A549 (cell line): ENCODE data around the gene LTA4H. TPM values are rescaled to one million over a fixed set of nuclear protein-coding genes. Genes with fewer than 3 reads are reported as not detected.

Experiments used
- ATAC-seq, 2 experiments: fragments of 200-7000 bp in 1 of 2; fragments of >200 bp in 1 of 2; cut with Nextera tagmentation in 1 of 2; cut with Tn5 transposase in 1 of 2; 3 replicates each; pipeline versions ENCODE4 v1.8.0 to v1.9.1; 2018 to 2020; ENCODE audit warnings: mild to moderate bottlenecking in 1 of 2, moderate library complexity in 1 of 2
- CTCF ChIA-PET: fragments of 300-600 bp; sonication (Branson Sonifier 250); formaldehyde crosslinking; extraction: SDS; loops from one replicate; lab custom pipeline; 2021; ENCODE audit warnings: antibody characterized with exemption, inconsistent platforms; lab: Yijun Ruan, JAX
- POLR2A ChIA-PET: fragments of 350-600 bp; formaldehyde crosslinking; extraction: SDS; loops from one replicate; lab custom pipeline; 2021; ENCODE audit warnings: antibody characterized with exemption, inconsistent platforms; lab: Yijun Ruan, JAX
- DNase-seq, 2 experiments: peaks; one replicate each; pipeline versions ENCODE4 v3.0.0 to v3.0.0-alpha.2; 2011 to 2016; ENCODE audit warnings: low read depth in 1 of 2, low spot score in 1 of 2
- FAIRE-seq: peaks from 2 replicates; lab custom pipeline; 2011; peaks lifted over from hg19 to GRCh38; lab: Jason Lieb, UNC
- H3K27ac ChIP-seq, 2 experiments: fragments of >200 bp; sonication (Bioruptor Twin); formaldehyde crosslinking; 3 replicates each; pipeline ENCODE4 v1.5.1; 2016 to 2017
- H3K4me1 ChIP-seq: fragments of >200 bp; sonication (Bioruptor Twin); formaldehyde crosslinking; 3 replicates; pipeline ENCODE4 v1.6.1; 2016
- H3K4me2 ChIP-seq: fragments of >200 bp; sonication (Bioruptor Twin); formaldehyde crosslinking; 3 replicates; pipeline ENCODE4 v1.6.1; 2016
- H3K4me3 ChIP-seq: fragments of >200 bp; sonication (Bioruptor Twin); formaldehyde crosslinking; 3 replicates; pipeline ENCODE4 v1.5.1; 2016
- H3K9me3 ChIP-seq: fragments of >200 bp; sonication (Bioruptor Twin); formaldehyde crosslinking; 3 replicates; pipeline ENCODE4 v1.6.1; 2016
- CBX8 ChIP-seq: fragments of 200-600 bp; sonication (generic); IDR thresholded peaks from 2 replicates; pipeline ENCODE4 v1.6.1; 2016
- EHF ChIP-seq: fragments of 250-450 bp; sonication (Bioruptor Pico); IDR thresholded peaks from 2 replicates; pipeline ENCODE4 v1.5.0; 2020; ENCODE audit warnings: mild to moderate bottlenecking
- ELK1 ChIP-seq: fragments of 150-350 bp; IDR thresholded peaks from 2 replicates; pipeline ENCODE4 v1.6.1; 2014; ENCODE audit warnings: low read depth, mild to moderate bottlenecking, low read length
- FOSB ChIP-seq: fragments of 250-450 bp; sonication (Bioruptor Pico); IDR thresholded peaks from 2 replicates; pipeline ENCODE4 v1.5.0; 2020; ENCODE audit warnings: mild to moderate bottlenecking, moderate library complexity
- FOSL2 ChIP-seq, 2 experiments: fragments of 450-650 bp in 1 of 2; fragments of >200 bp in 1 of 2; sonication (Bioruptor Twin) in 1 of 2; formaldehyde crosslinking; IDR thresholded peaks; 2 replicates each; pipeline versions ENCODE4 v1.5.0 to v1.6.1; 2016 to 2020; ENCODE audit warnings: mild to moderate bottlenecking in 1 of 2, moderate library complexity in 1 of 2
- GATA3 ChIP-seq: IDR thresholded peaks from 2 replicates; pipeline ENCODE4 v1.6.1; 2012; ENCODE audit warnings: borderline replicate concordance
- HDAC2 ChIP-seq: fragments of 200-600 bp; sonication (generic); IDR thresholded peaks from 2 replicates; pipeline ENCODE4 v1.6.1; 2016
- HES2 ChIP-seq: fragments of >200 bp; sonication (Bioruptor Twin); formaldehyde crosslinking; IDR thresholded peaks from 2 replicates; pipeline ENCODE4 v1.6.1; 2016
- HMGXB4 ChIP-seq: fragments of 250-450 bp; sonication (Bioruptor Pico); IDR thresholded peaks from 2 replicates; pipeline ENCODE4 v1.5.0; 2021; ENCODE audit warnings: mild to moderate bottlenecking, moderate library complexity, borderline replicate concordance
- HOXB5 ChIP-seq: fragments of 250-450 bp; sonication (Bioruptor Pico); IDR thresholded peaks from 2 replicates; pipeline ENCODE4 v1.5.0; 2020; ENCODE audit warnings: mild to moderate bottlenecking, moderate library complexity
- KDM1A ChIP-seq: fragments of 200-600 bp; sonication (generic); IDR thresholded peaks from 2 replicates; pipeline ENCODE4 v1.6.1; 2016; ENCODE audit warnings: low read depth, mild to moderate bottlenecking
- MAX ChIP-seq: IDR thresholded peaks from 2 replicates; pipeline ENCODE4 v1.6.1; 2012
- MYC ChIP-seq: IDR thresholded peaks from 2 replicates; pipeline ENCODE4 v1.6.1; 2012; ENCODE audit warnings: mild to moderate bottlenecking, inconsistent platforms, low read length, improper control_type of control experiment, borderline replicate concordance
- NFE2L2 ChIP-seq: fragments of 150-350 bp; conservative IDR thresholded peaks from 2 replicates; pipeline ENCODE4 v1.6.1; 2014; ENCODE audit warnings: low read length
- NR3C1 ChIP-seq: fragments of >200 bp; sonication (Bioruptor Twin); formaldehyde crosslinking; IDR thresholded peaks from 3 replicates; pipeline ENCODE4 v1.6.1; 2017
- PHF8 ChIP-seq: fragments of 200-600 bp; sonication (generic); IDR thresholded peaks from 2 replicates; pipeline ENCODE4 v1.6.1; 2016; ENCODE audit warnings: low read depth, mild to moderate bottlenecking, antibody characterized with exemption, moderate library complexity, borderline replicate concordance
- RAD21 ChIP-seq, 2 experiments: fragments of >200 bp in 1 of 2; sonication (Bioruptor Twin) in 1 of 2; formaldehyde crosslinking in 1 of 2; IDR thresholded peaks in 1 of 2; conservative IDR thresholded peaks in 1 of 2; 2 replicates in 1 of 2; 3 replicates in 1 of 2; pipeline ENCODE4 v1.6.1; 2012 to 2018; ENCODE audit warnings: inconsistent platforms in 1 of 2
- RARB ChIP-seq: fragments of 250-450 bp; sonication (Bioruptor Pico); IDR thresholded peaks from 2 replicates; pipeline ENCODE4 v1.8.0; 2021; ENCODE audit warnings: mild to moderate bottlenecking, moderate library complexity
- RNF2 ChIP-seq: fragments of 200-600 bp; sonication (generic); IDR thresholded peaks from 2 replicates; pipeline ENCODE4 v1.6.1; 2016; ENCODE audit warnings: low read depth, mild to moderate bottlenecking, antibody characterized with exemption, moderate library complexity, borderline replicate concordance
- SMC3 ChIP-seq: fragments of >200 bp; sonication (Bioruptor Twin); formaldehyde crosslinking; IDR thresholded peaks from 3 replicates; pipeline ENCODE4 v1.6.1; 2018; ENCODE audit warnings: inconsistent platforms
- TFCP2L1 ChIP-seq: fragments of 250-450 bp; sonication (Bioruptor Pico); IDR thresholded peaks from 2 replicates; pipeline ENCODE4 v1.5.0; 2021; ENCODE audit warnings: mild to moderate bottlenecking
- ZFP36 ChIP-seq: fragments of 450-650 bp; IDR thresholded peaks from 2 replicates; pipeline ENCODE4 v1.6.1; 2014; ENCODE audit warnings: borderline replicate concordance; ENCODE audit not compliant: partially characterized antibody
- ZNF302 ChIP-seq: fragments of 250-450 bp; sonication (Bioruptor Pico); IDR thresholded peaks from 2 replicates; pipeline ENCODE4 v1.9.0; 2021; ENCODE audit warnings: inconsistent platforms, mild to moderate bottlenecking, moderate library complexity
- ZSCAN20 ChIP-seq: fragments of 250-450 bp; sonication (Bioruptor Pico); IDR thresholded peaks from 2 replicates; pipeline ENCODE4 v1.8.0; 2022; ENCODE audit warnings: mild to moderate bottlenecking, moderate library complexity
- WGBS: methylation state at CpG from one replicate; pipeline ENCODE4 v1.1.6; 2017; ENCODE audit errors: missing lambda C conversion rate; 5-methylcytosine and 5-hydroxymethylcytosine counted together
- polyA plus RNA-seq, 4 experiments: library from polyadenylated mRNA; depleted of rRNA in 3 of 4; stranded (reverse); fragments of >200 nt; fragmentation: RNase III in 1 of 4; extraction: RNeasy Plus Mini Kit Qiagen cat#74134 plus additional on column Dnase treatment in 1 of 4; gene quantifications; 2 replicates in 3 of 4; 3 replicates in 1 of 4; pipeline ENCODE4 v1.2.3, GENCODE V29; 2011 to 2017

Gene LTA4H
- polyA plus RNA-seq, 2 of the 4 experiments (the other 2 are of a cell fraction): 126 to 174 TPM

- ChIA-PET POLR2A (interaction anchor here (6.5 kb wide), 1 partner anchor 13 kb away, joined by 28 read pairs; the partner anchor contains the start of genes AMDHD1 and CCDC38), CTCF (interaction anchor here (2.1 to 3.2 kb wide), 2 partner anchors 12 to 38 kb away, joined by 11 to 16 read pairs; partner anchors contain the start of genes AMDHD1 and CCDC38)
- TF ChIP-seq MAX (no peak), MYC (no peak), GATA3 (no peak), ZSCAN20 (CRISPR knock-in tag) (no peak), RAD21 (conservative IDR thresholded peaks at IDR 0.05 in 1 of 2, IDR thresholded peaks at IDR 0.05 in 1 of 2) (no peak), FOSB (no peak), HMGXB4 (CRISPR knock-in tag) (no peak), HOXB5 (CRISPR knock-in tag) (no peak)
- 79% methylated on average over 7 of the region's 7 CpGs for WGBS
- ATAC-seq: no peak
- H3K4me3 ChIP-seq: no peak overlapping the region
- no peak for DNase-seq
- no peaks in the 10 kb centered on the region for H3K4me1 ChIP-seq
- H3K4me2 ChIP-seq: no peak overlapping the region
- FAIRE-seq: no peak
- no peaks in the 10 kb centered on the region for H3K9me3 ChIP-seq
- no peak overlapping the region for H3K27ac ChIP-seq
Observed at GRCh38 chr12:95955549-95956159, 79.7 kb downstream of the LTA4H start.

GRCh38 chr12:95953000-95953399, 82.4 kb downstream of the LTA4H start:
- no peak for DNase-seq
- 67% methylated on average over 1 of the region's 1 CpG for WGBS
- Histone ChIP-seq H3K4me2 (no peak overlapping the region), H3K4me1 (no peaks in the 10 kb centered on the region), H3K27ac (no peak overlapping the region), H3K4me3 (no peak overlapping the region), H3K9me3 (no peaks in the 10 kb centered on the region)
- no peak for TF ChIP-seq TFCP2L1 (CRISPR knock-in tag)
- TF ChIP-seq RNF2: no peak
- no peak for TF ChIP-seq CBX8
- TF ChIP-seq ZFP36: no peak
- TF ChIP-seq KDM1A: no peak
- TF ChIP-seq RAD21 (conservative IDR thresholded peaks at IDR 0.05 in 1 of 2, IDR thresholded peaks at IDR 0.05 in 1 of 2): no peak
- no peak for TF ChIP-seq EHF (CRISPR knock-in tag)
- no peak for TF ChIP-seq RARB (CRISPR knock-in tag)
- TF ChIP-seq ZSCAN20 (CRISPR knock-in tag): no peak
- no peak for TF ChIP-seq HES2
- TF ChIP-seq NR3C1: no peak
- TF ChIP-seq ZNF302 (CRISPR knock-in tag): no peak
- TF ChIP-seq PHF8: no peak
- TF ChIP-seq HDAC2: no peak
- no peak for TF ChIP-seq FOSL2 (IDR thresholded peaks at IDR 0.05)
- no peak for TF ChIP-seq FOSL2 (CRISPR knock-in tag; IDR thresholded peaks at IDR 0.05)
- no peak for TF ChIP-seq ELK1
- no peak for TF ChIP-seq NFE2L2
- no peak for TF ChIP-seq SMC3
- ChIA-PET POLR2A (interaction anchor here (6.5 kb wide), 1 partner anchor 10 kb away, joined by 28 read pairs; the partner anchor contains the start of genes AMDHD1 and CCDC38), CTCF (interaction anchor here (1.0 to 2.2 kb wide), 3 partner anchors 10 to 35 kb away, joined by 5 to 13 read pairs (median 7); partner anchors contain the start of genes AMDHD1 and CCDC38)
- no peak for FAIRE-seq
- ATAC-seq: no peak
